AG10803 (cell line): ENCODE measurements around the gene RALGAPB.
"Not testable (repeated sequence)": the region's sequence is repeated elsewhere in the genome, so short reads cannot be mapped to it uniquely, and the experiment has no call there.

Experiments used
- DNase-seq: peaks from one replicate; pipeline ENCODE4 v3.0.0; 2010; ENCODE audit warnings: low read depth
- H3K4me3 ChIP-seq: 2 replicates; pipeline ENCODE4 v1.5.1; 2011; ENCODE audit warnings: mild to moderate bottlenecking, low read length, control low read depth
- TF ChIP-seq, protein P1 (sequence below): conservative IDR thresholded peaks from 2 replicates; pipeline ENCODE4 v1.5.1; 2011; ENCODE audit warnings: mild to moderate bottlenecking, low read length, control low read depth, inconsistent platforms

Gene RALGAPB

DNA sequence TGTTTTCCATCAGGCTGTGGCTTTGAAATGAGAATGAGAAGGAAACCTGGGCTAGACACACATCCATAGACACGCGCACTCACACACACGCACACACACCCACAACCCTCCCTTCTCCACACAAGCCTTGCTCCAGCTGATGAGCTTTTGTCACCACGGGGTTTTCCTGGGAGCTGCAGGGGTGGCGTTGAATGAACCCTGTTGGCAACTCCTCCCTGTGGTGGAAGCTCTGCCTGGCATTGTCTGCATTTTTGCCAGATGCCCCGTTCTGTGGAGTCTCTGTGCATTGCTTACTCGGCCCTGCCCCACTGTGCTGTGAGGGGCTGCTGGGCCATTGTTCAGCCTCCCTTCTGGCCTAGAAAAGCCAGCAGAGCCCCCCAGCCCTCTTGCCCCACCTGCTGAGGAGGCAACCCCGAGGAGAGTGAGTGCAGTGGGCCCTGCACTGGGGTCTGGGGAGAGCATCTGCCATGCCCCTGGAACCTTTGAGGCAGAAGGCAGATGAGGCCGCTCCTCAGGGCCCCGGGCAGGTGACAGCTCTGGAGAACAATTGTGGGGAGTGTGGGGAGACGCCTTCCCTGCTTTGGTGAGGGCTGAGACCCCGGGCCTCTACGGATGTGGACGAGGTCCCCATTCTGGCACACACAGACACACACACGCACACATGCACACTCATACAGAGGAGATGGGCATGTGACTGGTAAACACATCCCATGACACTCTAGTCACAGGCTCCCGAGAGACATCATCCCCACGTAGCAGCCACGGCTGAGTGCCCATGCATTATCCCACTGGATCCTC is 118.2 kb downstream of the RALGAPB start:
- no peak overlapping the region for H3K4me3 ChIP-seq
- TF ChIP-seq, protein P1, sequence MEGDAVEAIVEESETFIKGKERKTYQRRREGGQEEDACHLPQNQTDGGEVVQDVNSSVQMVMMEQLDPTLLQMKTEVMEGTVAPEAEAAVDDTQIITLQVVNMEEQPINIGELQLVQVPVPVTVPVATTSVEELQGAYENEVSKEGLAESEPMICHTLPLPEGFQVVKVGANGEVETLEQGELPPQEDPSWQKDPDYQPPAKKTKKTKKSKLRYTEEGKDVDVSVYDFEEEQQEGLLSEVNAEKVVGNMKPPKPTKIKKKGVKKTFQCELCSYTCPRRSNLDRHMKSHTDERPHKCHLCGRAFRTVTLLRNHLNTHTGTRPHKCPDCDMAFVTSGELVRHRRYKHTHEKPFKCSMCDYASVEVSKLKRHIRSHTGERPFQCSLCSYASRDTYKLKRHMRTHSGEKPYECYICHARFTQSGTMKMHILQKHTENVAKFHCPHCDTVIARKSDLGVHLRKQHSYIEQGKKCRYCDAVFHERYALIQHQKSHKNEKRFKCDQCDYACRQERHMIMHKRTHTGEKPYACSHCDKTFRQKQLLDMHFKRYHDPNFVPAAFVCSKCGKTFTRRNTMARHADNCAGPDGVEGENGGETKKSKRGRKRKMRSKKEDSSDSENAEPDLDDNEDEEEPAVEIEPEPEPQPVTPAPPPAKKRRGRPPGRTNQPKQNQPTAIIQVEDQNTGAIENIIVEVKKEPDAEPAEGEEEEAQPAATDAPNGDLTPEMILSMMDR, result no peak
- DNase-seq, result no peak

DNA sequence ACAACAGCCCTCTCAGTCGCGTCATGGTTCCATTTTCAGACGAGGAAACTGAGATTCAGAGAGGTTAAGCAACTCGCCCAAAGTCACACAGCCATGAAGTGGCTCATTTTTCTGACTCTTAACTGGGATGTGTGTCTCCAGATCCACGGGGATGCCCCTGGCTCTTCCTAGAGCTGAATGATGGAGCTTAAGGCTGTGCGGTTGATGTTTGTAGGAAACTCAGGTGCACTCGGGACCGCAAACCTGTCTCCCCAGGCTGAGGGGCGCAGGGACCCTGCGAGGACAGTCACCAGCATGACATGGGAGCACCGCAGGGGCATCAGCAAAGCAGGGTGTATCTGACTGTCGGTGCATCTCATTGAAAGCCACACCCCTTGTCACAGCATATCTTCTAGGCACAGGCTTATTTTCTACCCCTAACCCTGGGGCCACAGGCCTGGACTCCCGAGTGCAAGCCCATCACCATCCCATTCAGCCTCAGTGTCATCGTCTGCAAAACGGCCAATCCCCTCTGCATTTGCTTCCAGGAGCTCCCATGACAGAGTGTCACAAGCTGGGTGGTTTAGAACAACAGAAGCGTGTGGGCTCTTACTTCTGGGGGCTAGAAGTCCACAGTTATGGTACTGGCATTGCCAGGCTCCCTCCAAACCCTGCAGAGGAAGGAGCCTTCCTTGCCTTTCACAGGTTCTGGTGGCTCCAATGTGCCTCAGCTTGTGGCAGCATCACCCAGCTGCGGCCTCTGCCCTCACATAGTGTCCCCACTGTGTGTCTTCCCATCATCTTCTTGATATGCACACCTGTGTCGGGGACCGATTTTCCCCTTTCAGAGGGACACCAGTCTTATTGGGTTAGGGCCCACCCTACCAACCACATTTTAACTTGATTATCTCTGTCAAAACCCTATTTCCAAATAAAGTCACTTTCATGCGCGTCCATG is 119.1 kb downstream of the RALGAPB start:
- H3K4me3 ChIP-seq, result no peak overlapping the region
- no peak for DNase-seq
- TF ChIP-seq, protein P1, result no peak

DNA sequence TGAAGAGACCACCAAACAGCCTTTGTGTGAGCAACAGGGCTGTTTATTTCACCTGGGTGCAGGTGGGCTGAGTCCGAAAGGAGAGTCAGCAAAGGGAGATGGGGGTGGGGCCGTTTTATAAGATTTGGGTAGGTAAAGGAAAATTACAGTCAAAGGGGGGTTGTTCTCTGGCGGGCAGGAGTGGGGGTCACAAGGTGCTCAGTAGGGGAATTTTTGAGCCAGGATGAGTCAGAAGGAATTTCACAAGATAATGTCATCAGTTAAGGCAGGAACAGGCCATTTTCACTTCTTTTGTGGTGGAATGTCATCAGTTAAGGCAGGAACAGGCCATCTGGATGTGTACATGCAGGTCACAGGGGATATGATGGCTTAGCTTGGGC is 119.8 kb downstream of the RALGAPB start:
- H3K4me3 ChIP-seq, DNase-seq: not testable (repeated sequence)

DNA sequence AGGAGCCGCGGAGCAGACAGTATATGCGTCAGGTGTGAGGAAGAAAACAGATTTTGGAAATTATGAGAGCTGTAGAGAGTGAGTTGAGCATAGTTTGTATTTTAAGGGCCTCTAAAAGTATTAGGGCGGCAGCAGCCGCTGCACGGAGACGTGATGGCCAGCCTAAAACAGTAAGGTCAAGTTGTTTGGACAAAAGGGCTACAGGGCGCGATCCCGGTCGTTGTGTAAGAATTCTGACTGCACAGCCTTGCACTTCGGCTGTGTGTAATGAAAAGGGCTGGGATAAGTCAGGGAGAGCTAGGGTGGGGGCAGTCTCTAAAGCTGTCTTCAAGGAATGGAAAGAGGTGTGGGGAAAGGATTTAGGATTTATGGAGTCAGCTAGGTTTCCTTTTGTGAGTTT is 121.6 kb downstream of the RALGAPB start:
- DNase-seq, H3K4me3 ChIP-seq: not testable (repeated sequence)

DNA sequence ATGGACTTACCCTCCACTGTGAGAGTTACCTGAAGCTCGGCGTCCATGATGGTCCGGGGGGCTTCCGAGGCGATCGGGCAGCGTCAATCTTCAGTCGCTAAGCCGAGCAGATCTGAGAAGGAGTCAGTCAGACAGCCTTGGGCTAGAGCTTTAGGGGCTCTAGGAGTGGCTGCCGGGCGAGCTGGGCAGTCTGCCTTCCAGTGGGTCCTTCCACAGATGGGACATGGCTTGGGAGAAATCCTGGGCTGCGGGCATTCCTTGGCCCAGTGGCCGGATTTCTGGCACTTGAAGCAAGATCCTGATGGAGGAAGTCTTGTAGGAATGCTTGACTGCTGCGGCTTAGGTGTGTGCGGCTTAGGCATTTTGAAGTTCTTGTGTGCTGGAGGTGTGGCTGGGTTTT is 123.2 kb downstream of the RALGAPB start:
- not testable (repeated sequence) for H3K4me3 ChIP-seq, DNase-seq

DNA sequence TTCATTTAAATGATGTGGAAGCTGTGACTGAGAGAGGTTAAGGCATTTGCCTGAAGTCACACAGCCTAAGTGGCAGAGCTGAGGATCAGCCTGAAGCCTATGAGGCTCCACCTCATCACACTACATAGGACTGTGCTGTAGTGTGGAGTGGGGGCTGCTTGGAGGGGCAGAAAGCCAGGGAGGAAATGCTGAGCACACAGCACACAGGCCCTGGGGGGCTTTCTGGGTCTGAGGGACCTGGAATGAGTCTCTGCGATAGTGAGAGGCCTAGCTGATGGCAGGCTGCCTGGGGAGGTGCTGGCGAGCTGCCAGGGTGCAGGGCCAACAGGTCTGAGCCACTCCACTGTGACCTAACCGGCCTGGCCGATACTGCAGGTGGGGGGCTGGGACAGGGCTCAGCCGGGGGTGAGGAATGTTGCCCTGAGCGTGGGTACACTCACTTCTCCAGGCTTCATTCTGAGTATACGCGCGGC is 126.8 kb downstream of the RALGAPB start:
- DNase-seq, result no peak
- no peak overlapping the region for H3K4me3 ChIP-seq
- TF ChIP-seq, protein P1, result no peak

DNA sequence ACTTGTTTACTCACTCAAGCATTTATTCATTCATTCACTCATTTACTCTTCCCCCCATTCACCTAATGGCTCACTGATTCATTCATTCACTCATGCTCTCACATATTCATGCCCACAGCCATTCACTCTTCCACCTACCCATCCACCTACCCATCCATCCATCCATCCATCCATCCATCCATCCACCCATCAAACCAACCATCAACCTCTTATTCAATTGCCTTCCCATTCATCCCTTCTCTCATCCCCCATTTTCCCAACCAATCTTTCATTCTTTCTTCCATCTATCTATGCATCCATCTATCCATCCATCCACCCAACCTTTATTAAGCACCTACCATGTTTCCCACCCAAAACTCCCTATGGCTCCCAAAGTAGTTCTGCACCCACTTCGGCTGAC is 127.4 kb downstream of the RALGAPB start:
- TF ChIP-seq, protein P1, result no peak
- no peak overlapping the region for H3K4me3 ChIP-seq
- no peak for DNase-seq

DNA sequence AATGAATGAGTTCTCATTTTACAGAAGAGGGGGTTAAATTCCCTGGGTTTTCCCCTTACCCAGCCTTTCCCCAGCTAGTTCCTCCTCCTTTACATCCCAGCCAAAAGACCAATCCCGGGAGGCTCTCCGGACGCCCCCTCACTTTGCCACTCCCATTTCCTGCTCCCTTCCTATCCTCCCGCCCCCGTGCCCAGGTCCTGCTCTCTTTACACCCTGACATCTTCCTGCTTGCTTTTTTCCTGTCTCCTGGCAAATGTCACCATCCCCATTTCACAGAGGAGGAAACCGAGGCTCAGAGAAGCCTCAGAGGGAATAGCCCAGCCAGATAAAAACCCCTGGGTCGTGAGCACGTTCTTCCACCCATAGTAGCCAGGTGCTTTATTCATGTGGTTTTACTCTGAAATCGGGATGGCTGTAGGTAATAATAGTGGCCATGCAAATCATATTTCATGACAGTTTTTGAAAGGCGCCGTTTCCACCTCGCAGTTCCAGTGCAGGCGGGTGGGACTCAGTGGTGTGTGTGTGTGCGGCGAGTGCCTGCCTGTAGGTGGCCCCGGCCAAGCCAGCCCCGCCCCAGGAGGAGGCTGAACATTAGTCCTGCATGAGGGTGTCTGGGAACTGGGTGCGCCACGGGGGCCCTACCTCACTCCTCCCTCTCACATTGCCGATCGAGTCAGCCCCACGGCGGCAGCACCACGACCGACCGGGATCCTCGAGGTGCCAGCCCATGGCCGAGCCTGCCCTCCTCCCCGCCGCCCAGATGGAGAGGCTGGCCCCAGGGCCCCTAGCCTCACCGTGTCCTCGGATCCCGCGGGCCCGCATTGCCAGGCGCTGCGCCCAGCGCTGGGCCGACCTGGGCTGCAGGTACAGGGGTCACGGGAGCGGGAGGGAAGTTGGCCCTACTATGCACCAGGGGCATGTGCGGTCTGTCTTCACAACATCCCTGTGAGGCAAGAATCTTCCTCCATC is 128.9 kb downstream of the RALGAPB start, which contains the start of gene ARHGAP40:
ARHGAP40 (plus strand) TSS at position 594 of the 969 bp plus-strand sequence.
- H3K4me3 ChIP-seq, result no peak within 1 kb of the TSS
- TF ChIP-seq, protein P1, result 0 out of 2 replicates have a peak, but pooled peaks have one; percentile 3
- no peak for DNase-seq
